ENCODE results near the gene HMX3. TPM values are rescaled to one million over a fixed set of nuclear protein-coding genes. Genes with fewer than 3 reads are reported as not detected.

The HMX3 gene
- total and polyA plus RNA-seq, 2 donors (not counting 3 experiments of a cell fraction or from before 2014, with no cell fraction given), result not detected

DNA sequence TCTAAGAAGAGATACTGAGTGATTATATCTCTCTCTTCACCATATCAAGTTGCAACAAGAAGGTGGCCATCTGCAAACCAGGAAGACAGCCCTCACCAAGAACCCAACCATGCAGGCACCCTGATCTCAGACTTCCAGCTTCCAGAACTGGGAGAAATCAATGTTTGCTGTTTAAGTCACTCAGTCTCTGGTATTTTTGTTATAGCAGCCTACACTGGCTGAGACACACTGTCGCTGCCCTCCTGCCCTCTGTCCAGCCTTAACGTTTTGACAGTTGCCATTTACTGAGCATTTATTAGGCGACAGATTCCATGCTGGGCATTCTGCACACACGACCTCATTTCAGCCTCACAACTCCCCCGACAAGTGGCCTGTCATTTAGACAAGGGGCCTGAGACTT lies 9.5 kb upstream of the HMX3 start:
- Histone ChIP-seq H3K4me3 (replicated peaks in 1 of 3; ENCODE audit: insufficient read depth in 1 of 3, low read depth in 1 of 3, low read length in 3 of 3) (no peak overlapping the region), H3K9ac (replicated peaks; ENCODE audit: extremely low read depth, insufficient read depth, low read length) (no peak overlapping the region), H3K27me3 (ENCODE audit: control insufficient read depth in 2 of 2, insufficient read depth in 2 of 2, low read length in 2 of 2) (peaks cover 10 to 38% of the 10 kb centered on the region in 2 experiments), H3K27ac (ENCODE audit: insufficient read depth, low read depth, low read length) (no peak overlapping the region), H2AFZ (ENCODE audit: low read depth, low read length) (no peak overlapping the region), H3K36me3 (ENCODE audit: control insufficient read depth in 2 of 2, extremely low read depth in 1 of 2, insufficient read depth in 2 of 2, low read length in 2 of 2) (no peaks in the 10 kb centered on the region), H3K4me2 (ENCODE audit: insufficient read depth, low read length) (no peak overlapping the region), H3K9me3 (replicated peaks; ENCODE audit: control insufficient read depth, insufficient read depth, low read length) (no peaks in the 10 kb centered on the region), H3K79me2 (ENCODE audit: control insufficient read depth, insufficient read depth, low read length) (no peaks in the 10 kb centered on the region), H3K4me1 (ENCODE audit: control insufficient read depth, extremely low read depth, insufficient read depth, low read length) (no peaks in the 10 kb centered on the region), H4K20me1 (replicated peaks; ENCODE audit: control insufficient read depth, extremely low read depth, insufficient read depth, low read length) (no peaks in the 10 kb centered on the region), H3K9me1 (replicated peaks; ENCODE audit: control insufficient read depth, extremely low read depth, insufficient read depth, low read length) (no peaks in the 10 kb centered on the region)
- ChIA-PET POLR2A (no interaction called here), CTCF (no interaction called here)
- intact Hi-C loops (cut with micrococcal nuclease), result no loop called here
- FAIRE-seq (no peak), DNase-seq (ENCODE audit: low read depth, low spot score) (no peak)
- TF ChIP-seq, protein P1, sequence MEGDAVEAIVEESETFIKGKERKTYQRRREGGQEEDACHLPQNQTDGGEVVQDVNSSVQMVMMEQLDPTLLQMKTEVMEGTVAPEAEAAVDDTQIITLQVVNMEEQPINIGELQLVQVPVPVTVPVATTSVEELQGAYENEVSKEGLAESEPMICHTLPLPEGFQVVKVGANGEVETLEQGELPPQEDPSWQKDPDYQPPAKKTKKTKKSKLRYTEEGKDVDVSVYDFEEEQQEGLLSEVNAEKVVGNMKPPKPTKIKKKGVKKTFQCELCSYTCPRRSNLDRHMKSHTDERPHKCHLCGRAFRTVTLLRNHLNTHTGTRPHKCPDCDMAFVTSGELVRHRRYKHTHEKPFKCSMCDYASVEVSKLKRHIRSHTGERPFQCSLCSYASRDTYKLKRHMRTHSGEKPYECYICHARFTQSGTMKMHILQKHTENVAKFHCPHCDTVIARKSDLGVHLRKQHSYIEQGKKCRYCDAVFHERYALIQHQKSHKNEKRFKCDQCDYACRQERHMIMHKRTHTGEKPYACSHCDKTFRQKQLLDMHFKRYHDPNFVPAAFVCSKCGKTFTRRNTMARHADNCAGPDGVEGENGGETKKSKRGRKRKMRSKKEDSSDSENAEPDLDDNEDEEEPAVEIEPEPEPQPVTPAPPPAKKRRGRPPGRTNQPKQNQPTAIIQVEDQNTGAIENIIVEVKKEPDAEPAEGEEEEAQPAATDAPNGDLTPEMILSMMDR (IDR thresholded peaks at IDR 0.05; ENCODE audit: extremely low read depth in 1 of 2, insufficient read depth in 1 of 2, low read depth in 1 of 2, low read length in 2 of 2), result no peak
- TF ChIP-seq POLR2AphosphoS5 (IDR thresholded peaks at IDR 0.05; ENCODE audit: insufficient read depth, low read depth, low read length), result no peak
- dilution Hi-C loops (cut with MboI; ENCODE audit: extremely low pct_ligation_motif_present, low sequenced_read_pairs), result no loop called here
- no TSS peak for BruUV-seq (replicated peaks)

GRCh38 chr10:123129618-123130271 lies 6.0 kb upstream of the HMX3 start:
- FAIRE-seq, result no peak

More at GRCh38 chr10:123129618-123130271, 6.0 kb upstream of the HMX3 start:
- H4K20me1 ChIP-seq (replicated peaks; ENCODE audit: control insufficient read depth, extremely low read depth, insufficient read depth, low read length), result no peaks in the 10 kb centered on the region
- no peak overlapping the region for H2AFZ ChIP-seq (ENCODE audit: low read depth, low read length)
- no peak for DNase-seq (ENCODE audit: low read depth, low spot score)
- dilution Hi-C loops (cut with MboI; ENCODE audit: extremely low pct_ligation_motif_present, low sequenced_read_pairs) (no loop called here), intact Hi-C loops (cut with micrococcal nuclease) (loop anchor here (5.0 kb wide), 2 partner anchors 482 to 838 kb away; no protein-coding TSS in a partner anchor)
- ChIA-PET POLR2A (no interaction called here), CTCF (no interaction called here)
- no peak overlapping the region for H3K4me2 ChIP-seq (ENCODE audit: insufficient read depth, low read length)
- H3K27me3 ChIP-seq (ENCODE audit: control insufficient read depth in 2 of 2, insufficient read depth in 2 of 2, low read length in 2 of 2), result peaks cover 44 to 70% of the 10 kb centered on the region in 2 experiments
- H3K79me2 ChIP-seq (ENCODE audit: control insufficient read depth, insufficient read depth, low read length), result no peaks in the 10 kb centered on the region
- no peaks in the 10 kb centered on the region for H3K9me1 ChIP-seq (replicated peaks; ENCODE audit: control insufficient read depth, extremely low read depth, insufficient read depth, low read length)
- H3K9me3 ChIP-seq (replicated peaks; ENCODE audit: control insufficient read depth, insufficient read depth, low read length), result no peaks in the 10 kb centered on the region
- H3K4me3 ChIP-seq (replicated peaks in 1 of 3; ENCODE audit: insufficient read depth in 1 of 3, low read depth in 1 of 3, low read length in 3 of 3), result no peak overlapping the region
- no peak overlapping the region for H3K27ac ChIP-seq (ENCODE audit: insufficient read depth, low read depth, low read length)
- TF ChIP-seq GATA2 (IDR thresholded peaks at IDR 0.05; ENCODE audit: insufficient read depth, insufficient read length, low read depth, low read length), result no peak
- no peak for TF ChIP-seq POLR2A (IDR thresholded peaks at IDR 0.05; ENCODE audit: low read depth, low read length)
- TF ChIP-seq JUN (IDR thresholded peaks at IDR 0.05; ENCODE audit: borderline replicate concordance, insufficient read depth, insufficient read length, low read depth), result no peak
- no peak for TF ChIP-seq MYC (IDR thresholded peaks at IDR 0.05; ENCODE audit: low read depth, low read length)
- no peak for TF ChIP-seq MAX (IDR thresholded peaks at IDR 0.05; ENCODE audit: insufficient read depth, insufficient read length)
- no peak for TF ChIP-seq EZH2 (IDR thresholded peaks at IDR 0.05; ENCODE audit: borderline replicate concordance, low read depth, low read length, severe bottlenecking)
- TF ChIP-seq FOS (IDR thresholded peaks at IDR 0.05; ENCODE audit: borderline replicate concordance, insufficient read depth, low read length), result no peak
- TF ChIP-seq POLR2AphosphoS5 (IDR thresholded peaks at IDR 0.05; ENCODE audit: insufficient read depth, low read depth, low read length), result no peak
- TF ChIP-seq, protein P1 (IDR thresholded peaks at IDR 0.05; ENCODE audit: extremely low read depth in 1 of 2, insufficient read depth in 1 of 2, low read depth in 1 of 2, low read length in 2 of 2), result no peak
- no peaks in the 10 kb centered on the region for H3K36me3 ChIP-seq (ENCODE audit: control insufficient read depth in 2 of 2, extremely low read depth in 1 of 2, insufficient read depth in 2 of 2, low read length in 2 of 2)
- no TSS peak for BruUV-seq (replicated peaks)
- peaks cover 6% of the 10 kb centered on the region for H3K4me1 ChIP-seq (ENCODE audit: control insufficient read depth, extremely low read depth, insufficient read depth, low read length)
- H3K9ac ChIP-seq (replicated peaks; ENCODE audit: extremely low read depth, insufficient read depth, low read length), result no peak overlapping the region
